HEK293 (cell line): ENCODE measurements around the gene COX7A1.

Experiments
- CTCF ChIA-PET: fragments of 350-600 bp; formaldehyde crosslinking; extraction: SDS; loops from one replicate; lab custom pipeline; 2021; ENCODE audit warnings: antibody characterized with exemption; lab: Yijun Ruan, JAX
- POLR2A ChIA-PET: fragments of 300-600 bp; formaldehyde crosslinking; extraction: SDS; loops from one replicate; lab custom pipeline; 2020; ENCODE audit warnings: antibody characterized with exemption, inconsistent platforms; lab: Yijun Ruan, JAX
- H3K27ac ChIP-seq: fragments of 200-500 bp; sonication (Bioruptor generic); 2 replicates; pipeline ENCODE4 v1.5.1; 2014; ENCODE audit warnings: low read depth, low read length, control low read depth, inconsistent platforms; ENCODE audit errors: extremely low read depth
- H3K36me3 ChIP-seq, 2 experiments: fragments of 200-500 bp in 1 of 2; sonication (Bioruptor generic) in 1 of 2; 1 replicate in 1 of 2; 2 replicates in 1 of 2; pipeline ENCODE4 v1.5.1; 2014 to 2017; ENCODE audit warnings: inconsistent platforms in 2 of 2, low read length in 2 of 2; ENCODE audit not compliant: control insufficient read depth in 2 of 2, insufficient read depth in 1 of 2
- H3K4me1 ChIP-seq: fragments of 200-500 bp; sonication (Bioruptor generic); 2 replicates; pipeline ENCODE4 v1.5.1; 2014; ENCODE audit warnings: mild to moderate bottlenecking, low read length, inconsistent platforms; ENCODE audit not compliant: control insufficient read depth, insufficient read depth
- H3K4me3 ChIP-seq: 2 replicates; pipeline ENCODE4 v1.5.1; 2011; ENCODE audit warnings: low read depth, mild to moderate bottlenecking, control low read depth, low read length, moderate library complexity
- H3K9me3 ChIP-seq: fragments of 200-500 bp; sonication (Bioruptor generic); 2 replicates; pipeline ENCODE4 v1.5.1; 2014; ENCODE audit warnings: low read depth, low read length, inconsistent platforms; ENCODE audit not compliant: control insufficient read depth, insufficient read depth
- GLIS2 ChIP-seq: fragments of 450-650 bp; formaldehyde crosslinking; IDR thresholded peaks from 2 replicates; pipeline ENCODE4 v1.5.1; 2016; ENCODE audit warnings: missing biosample characterization, missing genetic modification characterization
- KLF9 ChIP-seq: fragments of 450-650 bp; formaldehyde crosslinking; IDR thresholded peaks from 2 replicates; pipeline ENCODE4 v1.5.1; 2016; ENCODE audit warnings: missing biosample characterization, missing genetic modification characterization, low read depth
- ZBTB21 ChIP-seq: fragments of 450-650 bp; formaldehyde crosslinking; IDR thresholded peaks from 2 replicates; pipeline ENCODE4 v1.5.1; 2017; ENCODE audit warnings: missing biosample characterization, missing genetic modification characterization
- ZNF114 ChIP-seq: fragments of 450-650 bp; formaldehyde crosslinking; IDR thresholded peaks from 2 replicates; pipeline ENCODE4 v1.5.0; 2017; ENCODE audit warnings: missing biosample characterization, missing genetic modification characterization
- ZNF121 ChIP-seq: fragments of 450-650 bp; formaldehyde crosslinking; IDR thresholded peaks from 2 replicates; pipeline ENCODE4 v1.5.1; 2016; ENCODE audit warnings: missing biosample characterization, missing genetic modification characterization
- ZNF132 ChIP-seq: fragments of 450-650 bp; formaldehyde crosslinking; IDR thresholded peaks from 2 replicates; pipeline ENCODE4 v1.5.1; 2017; ENCODE audit warnings: missing biosample characterization, missing genetic modification characterization, borderline replicate concordance
- ZNF202 ChIP-seq: fragments of 450-650 bp; formaldehyde crosslinking; IDR thresholded peaks from 2 replicates; pipeline ENCODE4 v1.5.1; 2016; ENCODE audit warnings: missing biosample characterization, missing genetic modification characterization, borderline replicate concordance
- ZNF23 ChIP-seq: fragments of 450-650 bp; formaldehyde crosslinking; IDR thresholded peaks from 2 replicates; pipeline ENCODE4 v1.5.1; 2016; ENCODE audit warnings: missing biosample characterization, missing genetic modification characterization, borderline replicate concordance
- ZNF24 ChIP-seq: fragments of 450-650 bp; formaldehyde crosslinking; IDR thresholded peaks from 2 replicates; pipeline ENCODE4 v1.5.1; 2016; ENCODE audit warnings: missing biosample characterization, missing genetic modification characterization
- ZNF248 ChIP-seq: fragments of 450-650 bp; formaldehyde crosslinking; IDR thresholded peaks from 2 replicates; pipeline ENCODE4 v1.5.1; 2017; ENCODE audit warnings: missing biosample characterization, missing genetic modification characterization
- ZNF366 ChIP-seq: fragments of 450-650 bp; formaldehyde crosslinking; conservative IDR thresholded peaks from 2 replicates; pipeline ENCODE4 v1.5.1; 2016; ENCODE audit warnings: missing biosample characterization, missing genetic modification characterization
- ZNF37A ChIP-seq: fragments of 450-650 bp; IDR thresholded peaks from 2 replicates; pipeline ENCODE4 v1.5.1; 2018; ENCODE audit warnings: missing biosample characterization, missing genetic modification characterization
- ZNF621 ChIP-seq: fragments of 450-650 bp; formaldehyde crosslinking; IDR thresholded peaks from 2 replicates; pipeline ENCODE4 v1.5.1; 2017; ENCODE audit warnings: missing biosample characterization, missing genetic modification characterization
- ZNF654 ChIP-seq: fragments of 450-650 bp; formaldehyde crosslinking; IDR thresholded peaks from 2 replicates; pipeline ENCODE4 v1.5.1; 2016; ENCODE audit warnings: low read depth, missing biosample characterization, missing genetic modification characterization
- ZNF658 ChIP-seq: fragments of 450-650 bp; formaldehyde crosslinking; IDR thresholded peaks from 2 replicates; pipeline ENCODE4; 2016; ENCODE audit warnings: missing biosample characterization, missing genetic modification characterization
- ZNF660 ChIP-seq: fragments of 450-650 bp; IDR thresholded peaks from 2 replicates; pipeline ENCODE4 v1.5.1; 2018; ENCODE audit warnings: missing biosample characterization, mild to moderate bottlenecking, missing genetic modification characterization
- ZNF664 ChIP-seq: fragments of 450-650 bp; formaldehyde crosslinking; IDR thresholded peaks from 2 replicates; pipeline ENCODE4 v1.5.1; 2016; ENCODE audit warnings: missing biosample characterization, missing genetic modification characterization
- ZNF837 ChIP-seq: fragments of 450-650 bp; formaldehyde crosslinking; IDR thresholded peaks from 2 replicates; pipeline ENCODE4 v1.5.1; 2016; ENCODE audit warnings: missing biosample characterization, missing genetic modification characterization
- ZSCAN23 ChIP-seq: fragments of 450-650 bp; formaldehyde crosslinking; IDR thresholded peaks from 2 replicates; pipeline ENCODE4 v1.5.1; 2016; ENCODE audit warnings: missing biosample characterization, missing genetic modification characterization
- TF ChIP-seq, protein P1 (sequence below): IDR thresholded peaks from 2 replicates; pipeline ENCODE4 v1.6.1; 2011; ENCODE audit warnings: mild to moderate bottlenecking, low read depth, low read length, borderline replicate concordance
- TF ChIP-seq, protein P2 (sequence below): fragments of 450-650 bp; formaldehyde crosslinking; IDR thresholded peaks from 2 replicates; pipeline ENCODE4 v1.5.1; 2016; ENCODE audit warnings: missing biosample characterization, missing genetic modification characterization
- TF ChIP-seq, protein P3 (sequence below): fragments of 450-650 bp; formaldehyde crosslinking; IDR thresholded peaks from 2 replicates; pipeline ENCODE4 v1.5.1; 2016; ENCODE audit warnings: missing biosample characterization, missing genetic modification characterization
- TF ChIP-seq, protein P4 (sequence below): fragments of 450-650 bp; formaldehyde crosslinking; IDR thresholded peaks from 2 replicates; pipeline ENCODE4; 2016; ENCODE audit warnings: missing biosample characterization, missing genetic modification characterization

Gene COX7A1

DNA sequence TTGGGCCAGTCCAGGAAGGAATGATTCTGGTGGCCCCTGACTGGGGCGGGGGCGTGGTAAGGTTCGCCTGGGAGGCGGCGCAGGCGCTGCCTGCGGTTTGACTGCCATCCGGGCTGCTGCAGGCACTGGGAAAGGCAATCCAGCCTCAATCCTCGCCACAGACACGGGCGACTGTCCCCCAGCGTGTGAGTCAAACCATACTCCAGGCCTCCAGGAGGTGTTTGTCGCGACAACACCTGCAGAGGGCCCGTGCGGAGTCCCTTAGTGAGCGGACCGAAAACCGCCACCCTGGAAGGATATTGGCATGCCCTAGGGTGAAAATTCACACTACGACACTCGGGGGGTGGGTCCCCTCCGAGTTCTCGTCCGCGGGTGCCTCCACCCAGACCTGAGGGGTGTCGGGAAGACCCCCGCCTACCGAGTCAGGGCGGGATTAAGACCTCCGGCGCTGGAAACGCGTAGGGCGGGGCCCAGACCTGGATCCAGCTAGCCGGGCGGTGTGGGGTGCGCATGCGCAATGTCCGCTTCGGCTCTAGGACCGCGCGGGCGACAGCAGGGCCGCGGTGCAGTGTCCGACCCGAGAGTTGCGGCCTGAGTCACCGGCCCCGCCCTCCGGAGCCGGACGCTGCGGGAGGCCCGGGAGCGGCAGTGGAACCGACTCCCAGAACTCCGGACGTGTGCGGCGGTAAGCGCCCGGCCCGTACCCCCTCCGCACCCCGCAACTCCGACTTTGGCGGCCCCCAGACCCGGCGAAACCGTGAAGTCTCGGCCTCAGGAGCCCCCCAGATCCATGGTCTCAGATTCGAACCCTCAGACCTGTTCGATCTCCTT, 12.6 kb downstream of the COX7A1 start, which contains the start of gene CAPNS1 (continued):
- TF ChIP-seq KLF9 (tag by site-specific recombination) (peak; percentile 96), ZNF621 (tag by site-specific recombination) (no peak), GLIS2 (tag by site-specific recombination) (peak; percentile 100), ZNF114 (no peak), ZNF366 (tag by site-specific recombination) (no peak; the same call in 1 of the 2 replicates), ZSCAN23 (tag by site-specific recombination) (peak; percentile 62; the same call in 1 of the 2 replicates), ZNF837 (tag by site-specific recombination) (peak; percentile 64; the same call in 1 of the 2 replicates), ZNF664 (tag by site-specific recombination) (no peak), ZNF132 (no peak), ZNF658 (tag by site-specific recombination) (no peak), ZNF248 (tag by site-specific recombination) (no peak), ZNF654 (tag by site-specific recombination) (no peak), ZNF202 (tag by site-specific recombination) (no peak), ZNF24 (tag by site-specific recombination) (peak; percentile 91), ZNF23 (tag by site-specific recombination) (no peak), ZNF37A (tag by site-specific recombination) (peak; percentile 66; the same call in 1 of the 2 replicates), ZNF660 (peak; percentile 97)
- TF ChIP-seq, protein P1, sequence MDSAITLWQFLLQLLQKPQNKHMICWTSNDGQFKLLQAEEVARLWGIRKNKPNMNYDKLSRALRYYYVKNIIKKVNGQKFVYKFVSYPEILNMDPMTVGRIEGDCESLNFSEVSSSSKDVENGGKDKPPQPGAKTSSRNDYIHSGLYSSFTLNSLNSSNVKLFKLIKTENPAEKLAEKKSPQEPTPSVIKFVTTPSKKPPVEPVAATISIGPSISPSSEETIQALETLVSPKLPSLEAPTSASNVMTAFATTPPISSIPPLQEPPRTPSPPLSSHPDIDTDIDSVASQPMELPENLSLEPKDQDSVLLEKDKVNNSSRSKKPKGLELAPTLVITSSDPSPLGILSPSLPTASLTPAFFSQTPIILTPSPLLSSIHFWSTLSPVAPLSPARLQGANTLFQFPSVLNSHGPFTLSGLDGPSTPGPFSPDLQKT, result no peak
- TF ChIP-seq, protein P2, sequence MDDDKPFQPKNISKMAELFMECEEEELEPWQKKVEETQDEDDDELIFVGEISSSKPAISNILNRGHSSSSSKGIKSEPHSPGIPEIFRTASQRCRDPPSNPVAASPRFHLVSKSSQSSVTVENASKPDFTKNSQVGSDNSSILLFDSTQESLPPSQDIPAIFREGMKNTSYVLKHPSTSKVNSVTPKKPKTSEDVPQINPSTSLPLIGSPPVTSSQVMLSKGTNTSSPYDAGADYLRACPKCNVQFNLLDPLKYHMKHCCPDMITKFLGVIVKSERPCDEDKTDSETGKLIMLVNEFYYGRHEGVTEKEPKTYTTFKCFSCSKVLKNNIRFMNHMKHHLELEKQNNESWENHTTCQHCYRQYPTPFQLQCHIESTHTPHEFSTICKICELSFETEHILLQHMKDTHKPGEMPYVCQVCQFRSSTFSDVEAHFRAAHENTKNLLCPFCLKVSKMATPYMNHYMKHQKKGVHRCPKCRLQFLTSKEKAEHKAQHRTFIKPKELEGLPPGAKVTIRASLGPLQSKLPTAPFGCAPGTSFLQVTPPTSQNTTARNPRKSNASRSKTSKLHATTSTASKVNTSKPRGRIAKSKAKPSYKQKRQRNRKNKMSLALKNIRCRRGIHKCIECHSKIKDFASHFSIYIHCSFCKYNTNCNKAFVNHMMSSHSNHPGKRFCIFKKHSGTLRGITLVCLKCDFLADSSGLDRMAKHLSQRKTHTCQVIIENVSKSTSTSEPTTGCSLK (tag by site-specific recombination), result no peak

DNA sequence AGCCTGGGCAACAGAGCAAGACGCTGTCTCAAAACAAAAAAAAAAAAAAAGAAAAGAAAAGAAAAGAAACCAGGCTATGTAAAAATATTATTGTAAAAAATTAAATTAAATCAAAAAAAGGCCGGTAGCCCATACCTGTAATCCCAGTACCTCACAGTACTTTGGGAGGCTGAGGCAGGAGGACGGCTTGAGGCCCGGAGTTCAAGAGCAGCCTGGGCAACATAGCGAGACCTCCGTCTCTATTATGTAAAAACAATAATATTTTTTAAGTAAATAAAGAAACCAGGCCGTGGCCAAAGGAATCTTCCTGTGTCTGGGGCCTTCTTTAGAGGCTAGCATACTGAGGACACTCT, 13.2 kb downstream of the COX7A1 start:
- Histone ChIP-seq H3K9me3 (no peaks in the 10 kb centered on the region), H3K36me3 (peaks cover 16% of the 10 kb centered on the region in 2 experiments), H3K4me3 (peak overlapping the region; percentile 80), H3K27ac (peak overlapping the region; percentile 94), H3K4me1 (peaks cover 14% of the 10 kb centered on the region)
- POLR2A ChIA-PET, result interaction anchor here (0.6 to 5.4 kb wide), 13 partner anchors 10 to 699 kb away, joined by 3 to 87 read pairs (median 5); partner anchors contain the start of genes ALKBH6, COX7A1, POLR2I and TBCB
- TF ChIP-seq ZNF664 (tag by site-specific recombination), result 0 out of 2 replicates have a peak, but pooled peaks have one; percentile 18
- TF ChIP-seq ZNF121, result peak; percentile 74; the same call in 1 of the 2 replicates
- TF ChIP-seq ZBTB21 (tag by site-specific recombination), result 0 out of 2 replicates have a peak, but pooled peaks have one; percentile 6
- TF ChIP-seq, protein P3, sequence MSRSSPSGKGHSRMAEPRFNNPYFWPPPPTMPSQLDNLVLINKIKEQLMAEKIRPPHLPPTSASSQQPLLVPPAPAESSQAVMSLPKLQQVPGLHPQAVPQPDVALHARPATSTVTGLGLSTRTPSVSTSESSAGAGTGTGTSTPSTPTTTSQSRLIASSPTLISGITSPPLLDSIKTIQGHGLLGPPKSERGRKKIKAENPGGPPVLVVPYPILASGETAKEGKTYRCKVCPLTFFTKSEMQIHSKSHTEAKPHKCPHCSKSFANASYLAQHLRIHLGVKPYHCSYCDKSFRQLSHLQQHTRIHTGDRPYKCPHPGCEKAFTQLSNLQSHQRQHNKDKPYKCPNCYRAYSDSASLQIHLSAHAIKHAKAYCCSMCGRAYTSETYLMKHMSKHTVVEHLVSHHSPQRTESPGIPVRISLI (tag by site-specific recombination), result peak; percentile 88
- TF ChIP-seq, protein P4, sequence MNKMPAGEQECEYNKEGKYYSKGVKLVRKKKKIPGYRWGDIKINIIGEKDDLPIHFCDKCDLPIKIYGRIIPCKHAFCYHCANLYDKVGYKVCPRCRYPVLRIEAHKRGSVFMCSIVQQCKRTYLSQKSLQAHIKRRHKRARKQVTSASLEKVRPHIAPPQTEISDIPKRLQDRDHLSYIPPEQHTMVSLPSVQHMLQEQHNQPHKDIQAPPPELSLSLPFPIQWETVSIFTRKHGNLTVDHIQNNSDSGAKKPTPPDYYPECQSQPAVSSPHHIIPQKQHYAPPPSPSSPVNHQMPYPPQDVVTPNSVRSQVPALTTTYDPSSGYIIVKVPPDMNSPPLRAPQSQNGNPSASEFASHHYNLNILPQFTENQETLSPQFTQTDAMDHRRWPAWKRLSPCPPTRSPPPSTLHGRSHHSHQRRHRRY (tag by site-specific recombination), result no peak
- CTCF ChIA-PET, result interaction anchor here (2.1 to 4.3 kb wide), 2 partner anchors 12 to 30 kb away, joined by 6 to 28 read pairs; no protein-coding TSS in a partner anchor
